ENCODE results near the gene NACC2.

DNA sequence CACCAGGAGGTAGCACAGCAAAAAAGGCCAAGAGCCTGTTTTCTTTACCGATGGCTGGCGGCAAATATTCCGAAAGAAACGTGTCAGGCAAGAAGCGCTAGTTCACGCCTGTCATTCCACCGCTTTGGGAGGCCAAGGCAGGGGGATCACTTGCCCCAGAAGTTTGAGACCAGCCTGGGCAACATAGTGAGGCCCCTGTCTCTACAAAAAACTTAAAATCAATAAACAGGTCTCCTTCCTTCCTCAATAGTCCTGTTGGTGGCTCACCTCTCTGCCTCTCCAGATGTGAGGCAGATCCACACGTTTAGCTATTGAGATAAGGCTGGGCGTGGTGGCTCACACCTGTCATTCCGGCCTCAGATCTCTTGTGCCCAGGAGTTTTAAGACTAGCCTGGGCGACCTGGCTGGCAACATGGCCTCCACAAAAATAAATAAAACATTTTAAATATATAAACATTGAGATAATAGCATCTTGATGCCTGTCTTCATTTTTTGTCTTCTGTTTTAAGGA, 24.8 kb upstream of the NACC2 start:
- no peak for TF ChIP-seq POLR2A (IDR thresholded peaks at IDR 0.05)
- TF ChIP-seq, protein P1, sequence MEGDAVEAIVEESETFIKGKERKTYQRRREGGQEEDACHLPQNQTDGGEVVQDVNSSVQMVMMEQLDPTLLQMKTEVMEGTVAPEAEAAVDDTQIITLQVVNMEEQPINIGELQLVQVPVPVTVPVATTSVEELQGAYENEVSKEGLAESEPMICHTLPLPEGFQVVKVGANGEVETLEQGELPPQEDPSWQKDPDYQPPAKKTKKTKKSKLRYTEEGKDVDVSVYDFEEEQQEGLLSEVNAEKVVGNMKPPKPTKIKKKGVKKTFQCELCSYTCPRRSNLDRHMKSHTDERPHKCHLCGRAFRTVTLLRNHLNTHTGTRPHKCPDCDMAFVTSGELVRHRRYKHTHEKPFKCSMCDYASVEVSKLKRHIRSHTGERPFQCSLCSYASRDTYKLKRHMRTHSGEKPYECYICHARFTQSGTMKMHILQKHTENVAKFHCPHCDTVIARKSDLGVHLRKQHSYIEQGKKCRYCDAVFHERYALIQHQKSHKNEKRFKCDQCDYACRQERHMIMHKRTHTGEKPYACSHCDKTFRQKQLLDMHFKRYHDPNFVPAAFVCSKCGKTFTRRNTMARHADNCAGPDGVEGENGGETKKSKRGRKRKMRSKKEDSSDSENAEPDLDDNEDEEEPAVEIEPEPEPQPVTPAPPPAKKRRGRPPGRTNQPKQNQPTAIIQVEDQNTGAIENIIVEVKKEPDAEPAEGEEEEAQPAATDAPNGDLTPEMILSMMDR (IDR thresholded peaks at IDR 0.05 in 8 of 11, conservative IDR thresholded peaks at IDR 0.05 in 3 of 11) = no peak
- no peak for TF ChIP-seq POLR2AphosphoS5 (IDR thresholded peaks at IDR 0.05)
